GM12873 (cell line): ENCODE measurements around the gene TRPC3.

Experiments used
- TF ChIP-seq, protein P1 (sequence below): IDR thresholded peaks from 2 replicates; pipeline ENCODE4 v1.5.1; 2012; ENCODE audit warnings: low read depth, mild to moderate bottlenecking, moderate library complexity, low read length, control low read depth; ENCODE audit not compliant: insufficient read depth; ENCODE audit errors: missing control alignments

TRPC3 gene

DNA sequence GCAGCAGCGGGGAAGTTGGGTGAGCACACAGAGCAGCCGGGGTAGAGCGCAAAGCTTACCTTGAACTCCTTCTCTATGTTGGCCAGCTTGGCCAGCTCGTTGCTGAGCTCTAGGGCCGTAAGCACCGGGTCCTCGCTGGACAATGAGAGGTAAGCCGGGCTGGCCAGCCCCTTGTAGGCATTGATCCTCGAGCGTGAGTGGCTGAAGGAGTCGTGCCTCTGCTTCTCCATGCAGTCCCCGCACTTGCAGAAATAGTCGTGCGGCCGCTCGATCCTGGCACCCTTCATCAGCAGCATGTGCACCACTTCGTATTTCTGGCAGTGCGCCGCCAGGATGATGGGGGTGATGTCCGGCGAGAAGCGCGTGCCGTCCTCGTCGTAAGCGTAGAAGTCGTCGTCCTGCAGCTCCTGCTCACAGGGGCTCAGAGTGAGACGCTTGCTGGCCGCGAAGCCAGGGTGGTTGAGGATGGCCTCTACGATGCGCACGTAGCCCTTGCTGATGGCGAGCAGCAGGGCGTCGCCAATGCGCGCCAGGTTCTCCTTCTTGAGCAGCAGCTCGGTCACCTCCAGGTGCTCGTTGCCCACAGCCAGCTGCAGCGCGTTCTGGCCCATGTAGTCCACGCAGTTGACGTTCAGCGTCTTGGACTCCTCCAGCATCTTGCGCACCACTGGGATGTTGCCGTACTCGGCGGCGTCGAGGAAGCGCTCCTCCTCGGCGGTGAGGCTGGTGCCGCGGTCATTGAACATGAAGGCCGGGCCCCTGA is 19.5 kb downstream of the TRPC3 start:
- TF ChIP-seq, protein P1, sequence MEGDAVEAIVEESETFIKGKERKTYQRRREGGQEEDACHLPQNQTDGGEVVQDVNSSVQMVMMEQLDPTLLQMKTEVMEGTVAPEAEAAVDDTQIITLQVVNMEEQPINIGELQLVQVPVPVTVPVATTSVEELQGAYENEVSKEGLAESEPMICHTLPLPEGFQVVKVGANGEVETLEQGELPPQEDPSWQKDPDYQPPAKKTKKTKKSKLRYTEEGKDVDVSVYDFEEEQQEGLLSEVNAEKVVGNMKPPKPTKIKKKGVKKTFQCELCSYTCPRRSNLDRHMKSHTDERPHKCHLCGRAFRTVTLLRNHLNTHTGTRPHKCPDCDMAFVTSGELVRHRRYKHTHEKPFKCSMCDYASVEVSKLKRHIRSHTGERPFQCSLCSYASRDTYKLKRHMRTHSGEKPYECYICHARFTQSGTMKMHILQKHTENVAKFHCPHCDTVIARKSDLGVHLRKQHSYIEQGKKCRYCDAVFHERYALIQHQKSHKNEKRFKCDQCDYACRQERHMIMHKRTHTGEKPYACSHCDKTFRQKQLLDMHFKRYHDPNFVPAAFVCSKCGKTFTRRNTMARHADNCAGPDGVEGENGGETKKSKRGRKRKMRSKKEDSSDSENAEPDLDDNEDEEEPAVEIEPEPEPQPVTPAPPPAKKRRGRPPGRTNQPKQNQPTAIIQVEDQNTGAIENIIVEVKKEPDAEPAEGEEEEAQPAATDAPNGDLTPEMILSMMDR = no peak

DNA sequence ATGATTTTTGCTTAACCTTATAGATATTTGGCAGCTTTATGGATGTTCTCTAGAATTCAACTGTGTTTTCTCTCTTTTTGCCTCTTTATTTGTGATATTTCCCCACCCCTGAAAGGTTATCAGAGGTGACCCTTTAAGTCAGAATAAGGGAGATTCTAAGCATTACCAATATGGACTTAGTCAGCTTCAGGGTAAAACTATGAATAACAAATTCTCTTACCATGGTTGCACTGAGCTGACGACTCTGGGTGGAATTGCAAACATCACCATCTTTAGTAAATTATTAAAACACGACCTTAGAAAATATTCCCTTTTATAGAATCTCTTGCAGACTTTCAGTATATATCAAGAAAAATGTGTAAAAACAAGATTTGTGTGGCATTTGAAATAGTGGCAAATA is 21.6 kb downstream of the TRPC3 start:
- TF ChIP-seq, protein P1 = no peak

DNA sequence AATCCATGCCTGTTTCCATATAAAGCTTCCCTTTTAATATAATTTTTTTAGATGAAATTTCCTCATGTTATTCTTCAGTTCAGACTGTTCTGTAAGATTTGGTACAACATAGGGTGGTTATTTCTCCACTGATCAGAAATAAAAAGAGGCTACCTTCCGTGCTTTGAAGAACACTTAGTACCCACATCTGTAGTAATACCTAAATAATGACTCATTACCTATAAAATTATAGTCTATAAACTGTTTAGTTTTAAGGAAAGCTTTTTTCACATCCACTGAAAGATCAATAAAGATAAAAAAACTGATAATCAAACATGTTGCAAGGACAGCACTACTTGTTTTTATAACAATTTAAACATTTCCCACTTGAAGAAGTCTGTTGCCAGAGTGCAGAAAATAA is 23.9 kb downstream of the TRPC3 start:
- TF ChIP-seq, protein P1 = no peak

DNA sequence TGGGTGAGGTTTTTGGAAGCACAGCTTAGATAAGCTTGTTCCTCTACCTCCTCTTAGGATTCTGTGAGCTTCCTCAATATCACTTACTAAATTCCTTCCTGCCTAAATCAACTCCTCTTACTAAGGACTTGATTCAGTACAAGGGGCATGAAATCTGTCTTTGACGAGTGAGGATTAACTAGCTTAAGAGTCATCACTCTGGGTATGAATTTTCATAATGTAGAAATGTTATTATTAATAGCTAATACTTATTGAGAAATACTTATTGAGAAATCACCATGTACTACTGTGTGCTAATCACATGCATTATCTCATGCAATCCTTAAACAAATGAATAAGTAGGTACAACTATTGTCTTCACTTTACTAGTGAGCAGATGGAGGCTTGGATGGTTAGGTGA is 28.6 kb downstream of the TRPC3 start:
- TF ChIP-seq, protein P1 = no peak

DNA sequence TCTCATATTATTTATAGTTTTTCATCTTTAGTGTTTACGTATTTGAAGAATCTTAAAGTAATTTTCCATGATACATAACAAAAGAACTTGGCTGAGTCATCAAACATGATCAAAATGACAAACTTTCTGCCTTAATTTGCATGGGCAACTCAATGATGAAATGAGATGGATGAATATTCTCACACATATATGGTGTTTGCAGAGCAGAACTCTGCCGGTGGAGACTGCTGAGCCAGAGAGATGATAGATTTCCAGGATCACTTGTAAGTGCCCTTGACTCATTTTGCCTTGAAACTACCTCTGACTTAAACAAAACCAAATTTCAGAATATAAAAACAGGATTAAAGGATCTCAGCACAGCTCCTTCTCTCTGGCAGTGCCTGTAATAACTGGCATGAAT is 38.2 kb downstream of the TRPC3 start:
- TF ChIP-seq, protein P1 = no peak

DNA sequence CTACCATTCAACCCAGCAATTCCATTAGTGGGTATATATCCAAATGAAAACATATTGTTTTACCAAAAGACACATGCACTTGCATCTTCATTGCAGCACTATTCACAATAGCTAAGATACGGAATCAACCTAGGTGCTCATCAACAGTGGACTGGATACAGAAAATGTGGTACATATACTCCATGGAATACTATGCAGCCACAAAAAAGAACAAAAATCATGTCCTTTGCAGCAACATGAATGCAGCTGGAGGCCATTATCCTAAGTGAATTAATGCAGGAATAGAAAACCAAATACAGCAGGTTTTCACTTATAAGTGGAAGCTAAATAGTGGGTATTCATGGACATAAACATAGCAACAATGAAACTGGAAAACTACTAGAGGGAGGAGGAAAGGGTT is 43.5 kb downstream of the TRPC3 start:
- TF ChIP-seq, protein P1 = no peak

DNA sequence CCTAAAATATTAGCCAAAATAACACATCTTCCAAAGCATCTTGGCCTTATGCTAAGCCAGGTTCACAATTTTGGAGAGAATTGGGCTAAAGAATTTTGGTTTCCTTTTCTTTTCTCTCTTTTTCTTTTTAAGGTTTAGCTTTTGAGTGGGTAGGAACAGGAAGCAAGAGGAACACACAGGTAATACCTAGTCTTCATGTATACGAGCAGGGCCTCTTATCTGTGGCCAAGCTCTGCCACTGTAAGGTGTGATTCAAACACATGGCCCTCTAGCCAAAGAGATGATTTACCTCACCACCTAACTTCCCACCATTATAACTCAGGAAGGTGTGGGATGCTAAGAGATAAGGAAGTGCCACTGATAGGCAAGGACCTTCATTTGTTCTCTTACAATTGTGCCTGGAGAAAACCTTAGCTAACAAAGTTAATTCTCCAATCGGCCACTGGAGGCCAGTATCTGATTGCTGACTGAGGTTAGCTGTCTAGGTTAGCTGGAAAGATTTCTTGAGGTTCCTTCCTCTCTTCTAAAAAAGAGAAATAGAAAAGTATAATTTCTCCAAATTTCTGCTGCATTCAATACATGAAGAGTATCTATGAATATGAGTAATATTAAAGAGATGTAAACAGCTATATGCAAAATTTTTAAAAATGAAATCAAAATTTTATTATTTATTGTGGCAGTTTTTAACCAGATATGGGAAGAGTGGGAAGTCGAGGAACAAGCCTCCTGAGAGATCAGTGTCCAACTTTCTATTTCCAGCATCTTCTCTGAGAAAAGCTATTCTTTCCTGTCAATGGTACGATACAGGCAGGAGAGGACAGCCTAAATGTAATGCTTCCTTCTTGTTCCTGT is 51.5 kb downstream of the TRPC3 start:
- TF ChIP-seq, protein P1 = peak; percentile 73
